ENCODE data around the gene TUBB4A.

DNA sequence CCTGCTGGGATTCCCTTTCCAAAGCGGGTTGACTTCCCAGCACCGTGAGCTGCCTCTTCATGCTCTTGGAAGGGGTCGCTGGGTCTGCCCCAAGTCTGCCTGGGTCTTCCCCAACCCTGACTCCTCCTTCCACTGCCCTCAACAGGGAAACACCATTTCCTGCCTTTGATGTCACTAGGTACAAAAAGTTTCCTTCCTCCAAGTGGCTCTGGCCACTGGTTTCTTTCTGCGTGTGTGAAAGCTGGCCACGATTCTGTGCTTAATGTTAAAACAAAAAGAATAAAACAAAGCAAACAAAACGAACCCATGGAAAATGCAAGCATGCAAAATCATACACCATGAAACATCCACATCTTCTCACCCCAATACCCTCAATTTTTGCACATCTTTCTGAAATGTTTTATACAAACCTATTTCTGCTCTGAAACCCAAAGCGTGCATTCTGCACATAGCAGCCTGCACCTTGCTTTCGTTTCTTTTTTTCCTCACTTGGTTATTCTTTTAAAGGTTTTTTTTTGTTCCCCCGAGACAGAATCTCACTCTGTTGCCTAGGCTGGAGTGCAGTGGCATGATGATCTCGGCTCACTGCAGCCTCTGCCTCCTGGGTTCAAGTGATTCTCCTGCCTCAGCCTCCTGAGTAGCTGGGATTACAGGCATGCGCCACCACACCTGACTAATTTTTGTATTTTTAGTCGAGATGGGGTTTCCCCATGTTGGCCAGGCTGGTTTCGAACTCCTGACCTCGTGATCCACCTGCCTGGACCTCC lies 16.2 kb upstream of the TUBB4A start:
- TF ChIP-seq, protein P1, sequence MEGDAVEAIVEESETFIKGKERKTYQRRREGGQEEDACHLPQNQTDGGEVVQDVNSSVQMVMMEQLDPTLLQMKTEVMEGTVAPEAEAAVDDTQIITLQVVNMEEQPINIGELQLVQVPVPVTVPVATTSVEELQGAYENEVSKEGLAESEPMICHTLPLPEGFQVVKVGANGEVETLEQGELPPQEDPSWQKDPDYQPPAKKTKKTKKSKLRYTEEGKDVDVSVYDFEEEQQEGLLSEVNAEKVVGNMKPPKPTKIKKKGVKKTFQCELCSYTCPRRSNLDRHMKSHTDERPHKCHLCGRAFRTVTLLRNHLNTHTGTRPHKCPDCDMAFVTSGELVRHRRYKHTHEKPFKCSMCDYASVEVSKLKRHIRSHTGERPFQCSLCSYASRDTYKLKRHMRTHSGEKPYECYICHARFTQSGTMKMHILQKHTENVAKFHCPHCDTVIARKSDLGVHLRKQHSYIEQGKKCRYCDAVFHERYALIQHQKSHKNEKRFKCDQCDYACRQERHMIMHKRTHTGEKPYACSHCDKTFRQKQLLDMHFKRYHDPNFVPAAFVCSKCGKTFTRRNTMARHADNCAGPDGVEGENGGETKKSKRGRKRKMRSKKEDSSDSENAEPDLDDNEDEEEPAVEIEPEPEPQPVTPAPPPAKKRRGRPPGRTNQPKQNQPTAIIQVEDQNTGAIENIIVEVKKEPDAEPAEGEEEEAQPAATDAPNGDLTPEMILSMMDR (IDR thresholded peaks at IDR 0.05): no peak
- no peak for TF ChIP-seq POLR2AphosphoS5 (IDR thresholded peaks at IDR 0.05)
